ENCODE results near the gene MARCHF3.
A peak's percentile ranks its signal among the peaks of the same experiment; 100 is the strongest.
"Not testable (repeated sequence)": the region's sequence is repeated elsewhere in the genome, so short reads cannot be mapped to it uniquely, and the experiment has no call there.

MARCHF3 gene, protein sequence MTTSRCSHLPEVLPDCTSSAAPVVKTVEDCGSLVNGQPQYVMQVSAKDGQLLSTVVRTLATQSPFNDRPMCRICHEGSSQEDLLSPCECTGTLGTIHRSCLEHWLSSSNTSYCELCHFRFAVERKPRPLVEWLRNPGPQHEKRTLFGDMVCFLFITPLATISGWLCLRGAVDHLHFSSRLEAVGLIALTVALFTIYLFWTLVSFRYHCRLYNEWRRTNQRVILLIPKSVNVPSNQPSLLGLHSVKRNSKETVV

GRCh38 chr5:127030259-127031146, at the start of gene MARCHF3:
MARCHF3 (minus strand) TSS chr5:127030558; CDS start chr5:126918171, 112,387 bp downstream.
- intact Hi-C loops (cut with DNase I): no loop called here
- peak; percentile 87 to 99 (median 94) for DNase-seq

DNA sequence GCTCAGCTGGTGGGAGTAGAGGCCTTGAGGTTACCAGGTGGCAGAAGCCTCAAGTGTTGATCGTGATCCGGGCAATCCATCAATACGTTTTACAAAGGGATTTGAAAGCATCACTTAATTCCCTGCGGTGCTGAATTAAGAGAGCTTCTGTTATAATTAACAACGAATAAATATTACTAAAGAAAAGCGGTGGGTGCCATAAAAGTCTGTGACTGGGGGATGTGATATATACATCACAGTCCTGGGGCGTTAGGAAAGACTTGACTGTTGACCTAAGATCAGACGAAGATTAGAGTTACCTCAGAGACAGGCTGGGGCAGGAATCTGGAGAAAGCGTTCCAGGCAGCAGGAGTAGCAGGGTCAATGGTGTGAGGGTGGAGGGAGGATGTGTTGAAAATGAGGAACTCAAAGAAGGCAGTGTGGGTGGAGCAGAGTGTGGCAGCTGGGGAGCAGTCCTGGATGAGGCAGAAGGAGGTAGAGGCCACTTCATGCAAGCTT, 49.7 kb upstream of the MARCHF3 start:
- DNase-seq: no peak
- intact Hi-C loops (cut with DNase I): no loop called here

DNA sequence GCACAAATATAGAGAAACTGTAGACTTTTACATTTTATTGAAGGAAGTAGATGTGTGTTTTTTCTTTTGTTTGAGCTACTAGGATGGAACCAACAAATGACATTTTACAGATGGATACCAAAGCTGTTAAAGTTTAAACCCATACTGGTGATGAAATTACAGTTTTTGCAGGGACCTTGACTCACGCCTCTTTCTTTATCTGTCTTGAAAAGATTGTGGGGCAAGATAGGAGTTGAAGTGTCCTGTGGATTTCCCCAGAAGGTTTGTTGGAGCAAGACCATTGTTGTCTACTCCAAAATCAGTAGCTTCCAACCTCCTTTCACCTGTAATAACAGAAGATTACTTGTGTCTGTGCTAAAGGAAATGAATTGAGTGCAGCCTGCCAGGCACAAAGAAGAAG, 47.0 kb upstream of the MARCHF3 start:
- intact Hi-C loops (cut with DNase I): no loop called here
- DNase-seq: no peak

- DNase-seq: no peak
- intact Hi-C loops (cut with DNase I): no loop called here
Measured at GRCh38 chr5:127076315-127077129, 46.2 kb upstream of the MARCHF3 start.

DNA sequence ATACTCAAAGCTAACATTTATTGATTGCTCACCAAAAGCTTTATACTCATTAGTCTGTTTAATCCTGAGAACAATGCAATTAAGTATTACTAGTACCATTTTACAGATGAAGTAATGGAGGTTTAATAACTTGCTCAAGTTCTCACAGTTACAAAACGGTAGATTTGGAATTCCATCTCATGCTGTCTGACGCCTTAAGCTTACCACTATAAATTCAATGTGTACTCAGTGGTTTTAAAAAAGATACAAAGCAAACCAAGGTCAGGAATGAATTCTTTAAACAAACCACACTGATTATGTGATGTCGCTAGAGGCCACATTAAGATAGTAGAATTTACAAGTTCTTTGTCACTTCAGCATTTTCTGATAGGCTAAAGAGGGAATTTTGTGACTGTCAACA, 44.1 kb upstream of the MARCHF3 start:
- no peak for DNase-seq
- intact Hi-C loops (cut with DNase I): no loop called here

GRCh38 chr5:127072861-127073846, 42.8 kb upstream of the MARCHF3 start, which contains the start of gene C5orf63:
C5orf63 (minus strand) TSS chr5:127073502; CDS start chr5:127058995, 14,507 bp downstream.
- intact Hi-C loops (cut with DNase I): no loop called here
- peak in 8 of 10 donors; percentile 15 to 87 (median 34) for DNase-seq

DNA sequence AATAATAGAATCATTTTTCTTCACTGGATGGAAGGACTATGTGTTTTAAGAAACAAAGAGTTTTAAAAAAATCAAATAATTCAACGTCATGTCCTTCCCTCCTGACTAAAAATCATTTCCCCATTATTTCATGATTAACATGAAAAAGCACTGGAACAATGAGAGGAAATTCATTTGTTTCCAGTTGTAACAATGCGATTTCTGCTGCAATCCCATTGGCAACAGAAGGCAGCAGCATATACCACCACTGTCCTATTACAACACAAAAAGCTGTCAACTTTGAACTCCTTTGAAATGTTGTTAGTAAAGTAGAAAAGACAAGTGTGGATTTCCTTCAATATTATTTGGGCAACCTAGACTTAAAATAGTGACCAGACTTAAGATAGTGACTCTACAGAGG, 39.9 kb upstream of the MARCHF3 start:
- intact Hi-C loops (cut with DNase I): no loop called here
- no peak for DNase-seq

GRCh38 chr5:127068493-127069214, 38.3 kb upstream of the MARCHF3 start:
- DNase-seq: no peak
- intact Hi-C loops (cut with DNase I): no loop called here

DNA sequence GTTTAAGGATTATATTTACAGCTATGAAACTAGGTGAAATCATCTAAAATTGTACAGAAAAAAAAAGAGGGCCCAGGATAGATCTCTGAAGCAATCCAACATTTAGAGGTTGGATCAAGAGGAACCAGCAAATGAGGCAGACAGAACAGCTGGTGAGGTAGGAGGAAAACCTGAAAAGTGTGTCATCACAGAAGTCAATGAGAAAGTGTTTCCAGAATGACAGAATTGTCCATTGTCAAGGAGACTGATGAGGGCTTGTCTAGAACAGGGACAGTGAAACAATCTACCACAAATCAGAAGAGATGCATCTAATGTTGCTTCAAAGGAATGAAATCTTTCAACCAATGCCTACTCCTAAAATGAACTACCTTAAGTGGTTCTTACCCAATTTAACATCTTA, 36.4 kb upstream of the MARCHF3 start:
- intact Hi-C loops (cut with DNase I): no loop called here
- DNase-seq: no peak

DNA sequence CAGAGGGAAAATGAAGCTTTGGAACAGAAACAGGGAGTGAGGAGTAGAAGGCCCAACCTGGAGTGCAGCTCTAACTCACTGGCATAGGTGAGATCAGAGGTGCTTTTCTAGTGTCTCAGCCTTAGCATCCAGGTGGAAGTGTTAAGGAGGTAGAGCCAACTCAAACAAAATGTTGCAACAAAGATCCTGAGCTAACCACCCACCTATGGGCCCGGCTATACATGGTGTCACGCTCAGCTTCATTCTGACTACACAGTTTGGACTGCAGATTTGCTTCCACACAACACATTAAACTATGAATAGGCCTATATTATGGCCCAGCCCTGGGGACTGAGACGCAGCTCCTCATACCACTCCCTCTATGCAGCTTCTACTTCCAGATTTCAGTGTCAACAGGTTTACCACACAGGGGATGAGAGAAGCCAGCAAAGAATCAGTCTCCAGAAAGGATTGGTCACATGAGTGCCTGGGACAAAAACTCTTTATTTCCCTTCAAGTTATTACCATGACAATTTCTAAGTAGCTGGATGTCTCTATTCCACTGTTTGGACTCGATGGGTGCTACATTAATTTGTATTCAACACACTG, 34.0 kb upstream of the MARCHF3 start:
- intact Hi-C loops (cut with DNase I): no loop called here
- DNase-seq: no peak

- intact Hi-C loops (cut with DNase I): no loop called here
- no peak for DNase-seq
Measured at GRCh38 chr5:127063257-127063913, 33.0 kb upstream of the MARCHF3 start.

- DNase-seq: no peak
- intact Hi-C loops (cut with DNase I): no loop called here
Measured at GRCh38 chr5:127061956-127062355, 31.6 kb upstream of the MARCHF3 start.

DNA sequence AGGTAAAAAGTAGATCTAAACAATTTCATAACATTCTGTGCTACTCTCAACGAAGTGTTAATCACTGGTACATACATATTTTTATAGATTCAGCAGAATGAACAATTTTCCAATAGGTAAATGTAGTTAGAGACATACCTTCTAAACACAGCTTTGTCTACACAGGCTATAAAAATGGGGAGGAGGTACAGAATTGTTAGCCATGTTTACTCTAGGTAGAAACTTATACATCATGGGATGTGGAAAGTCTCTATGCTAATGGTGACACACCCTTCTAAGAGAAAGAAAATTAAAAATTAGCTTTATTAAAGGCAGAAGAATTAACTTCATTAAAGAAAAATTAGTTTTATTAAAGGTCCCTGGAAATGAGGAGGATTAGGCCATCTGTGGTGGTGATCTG, 31.2 kb upstream of the MARCHF3 start:
- intact Hi-C loops (cut with DNase I): no loop called here
- no peak for DNase-seq

- DNase-seq: no peak
- intact Hi-C loops (cut with DNase I): no loop called here
Measured at GRCh38 chr5:127060470-127060985, 30.2 kb upstream of the MARCHF3 start.

DNA sequence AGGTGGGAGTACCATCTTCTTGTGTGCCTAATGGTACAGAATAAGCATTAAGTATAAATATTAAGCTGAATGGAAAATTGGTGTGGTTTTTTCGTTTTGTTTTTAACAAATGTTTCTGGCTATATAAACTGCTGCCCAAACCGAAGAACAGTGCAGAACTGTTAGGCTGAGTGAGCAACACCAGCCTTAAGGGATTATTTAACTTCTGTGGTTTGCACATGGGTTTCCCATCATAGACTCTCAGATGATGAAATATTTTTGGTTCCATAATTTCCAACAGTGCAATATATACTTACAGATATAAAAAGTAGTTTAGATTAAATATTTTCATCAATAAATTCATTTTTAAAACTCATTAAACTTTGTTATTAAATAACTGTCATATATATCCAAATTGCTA, 26.5 kb upstream of the MARCHF3 start:
- no peak for DNase-seq
- intact Hi-C loops (cut with DNase I): no loop called here

DNA sequence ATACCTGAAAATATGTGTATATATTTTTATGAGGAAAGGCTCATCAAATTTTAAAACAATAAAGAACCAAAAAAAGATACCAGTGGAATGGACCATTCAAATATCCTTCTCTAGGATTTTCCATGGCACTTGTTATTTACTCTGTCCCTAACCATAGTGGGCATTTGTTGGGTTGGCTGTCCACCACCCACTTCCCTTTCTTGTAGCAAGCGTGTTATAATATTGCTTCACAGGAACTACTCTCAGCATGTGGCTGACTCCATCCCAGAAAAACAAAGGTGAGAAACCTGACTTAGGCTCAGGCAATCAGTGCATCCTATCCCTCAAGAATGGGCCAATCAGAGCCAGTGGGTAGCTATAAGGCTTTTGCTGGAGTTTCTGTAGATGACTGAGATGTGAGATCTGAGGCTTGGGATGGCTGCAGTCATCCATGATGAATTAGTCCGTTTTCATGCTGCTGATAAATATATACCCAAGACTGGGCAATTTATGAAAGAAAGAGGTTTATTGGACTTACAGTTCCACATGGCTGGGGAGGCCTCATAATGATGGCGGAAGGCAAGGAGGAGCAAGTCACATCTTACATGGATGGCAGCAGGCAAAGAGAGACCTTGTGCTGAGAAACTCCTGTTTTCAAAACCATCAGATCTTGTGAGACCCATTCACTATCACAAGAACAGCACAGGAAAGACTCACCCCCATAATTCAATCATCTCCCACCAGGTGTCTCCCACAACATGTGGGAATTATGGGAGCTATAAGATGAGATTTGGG, 25.7 kb upstream of the MARCHF3 start:
- intact Hi-C loops (cut with DNase I): no loop called here
- no peak for DNase-seq

- DNase-seq; intact Hi-C loops (cut with DNase I): not testable (repeated sequence)
Measured at GRCh38 chr5:127053551-127053950, 23.2 kb upstream of the MARCHF3 start.

Measured in posterior cingulate gyrus (tissue), 11 donors.